OCI-LY7 (cell line): ENCODE measurements around the gene SIGLEC6. TPM values are rescaled to one million over a fixed set of nuclear protein-coding genes. Genes with fewer than 3 reads are reported as not detected.

Source experiments
- BruUV-seq: library from RNA; stranded (reverse); fragments of 400-500 nt; replicated peaks from 2 replicates; lab custom pipeline; 2021; lab: Mats Ljungman, UMichigan
- CTCF ChIA-PET: fragments of 300-600 bp; sonication (Branson Sonifier 250); formaldehyde crosslinking; loops from one replicate; lab custom pipeline; 2022; ENCODE audit warnings: antibody characterized with exemption; ENCODE audit not compliant: unreplicated experiment; lab: Charles Lee
- POLR2A ChIA-PET: fragments of 300-600 bp; sonication (Branson Sonifier 250); formaldehyde crosslinking; loops from one replicate; lab custom pipeline; 2022; ENCODE audit warnings: antibody characterized with exemption; lab: Charles Lee
- DNase-seq: peaks from one replicate; pipeline ENCODE4 v3.0.0-alpha.2; 2015; ENCODE audit warnings: low spot score
- H2AFZ ChIP-seq: fragments of 200-600 bp; sonication (generic), shearing (Covaris generic); 2 replicates; pipeline ENCODE4 v1.6.1; 2014; ENCODE audit warnings: mild to moderate bottlenecking, antibody characterized with exemption, low read length, moderate library complexity
- H3K27ac ChIP-seq: fragments of 200-600 bp; sonication (generic); 2 replicates; pipeline ENCODE4 v1.5.1; 2014; ENCODE audit warnings: mixed run types, low read depth, mild to moderate bottlenecking, moderate library complexity, low read length, inconsistent platforms; ENCODE audit not compliant: poor library complexity, severe bottlenecking
- H3K36me3 ChIP-seq: fragments of 200-600 bp; sonication (generic); 2 replicates; pipeline ENCODE4 v1.6.1; 2014; ENCODE audit warnings: mild to moderate bottlenecking, antibody characterized with exemption, low read length, moderate library complexity, mixed read lengths; ENCODE audit not compliant: insufficient read depth
- H3K4me1 ChIP-seq: fragments of 200-600 bp; sonication (generic); 2 replicates; pipeline ENCODE4 v1.5.1; 2014; ENCODE audit warnings: mild to moderate bottlenecking, low read length; ENCODE audit not compliant: insufficient read depth, poor library complexity, severe bottlenecking
- H3K4me2 ChIP-seq: fragments of 200-600 bp; sonication (generic); 2 replicates; pipeline ENCODE4 v1.6.1; 2014; ENCODE audit warnings: mild to moderate bottlenecking, low read length
- H3K4me3 ChIP-seq: fragments of 200-600 bp; sonication (generic); 2 replicates; pipeline ENCODE4 v1.5.1; 2014; ENCODE audit warnings: mild to moderate bottlenecking, low read depth, low read length; ENCODE audit not compliant: poor library complexity, severe bottlenecking
- H3K79me2 ChIP-seq: fragments of 200-600 bp; sonication (generic); 2 replicates; pipeline ENCODE4 v1.6.1; 2016; ENCODE audit warnings: low read depth, mild to moderate bottlenecking, low read length, moderate library complexity, mixed read lengths; ENCODE audit not compliant: insufficient read depth
- H3K9me2 ChIP-seq: fragments of 200-600 bp; sonication (generic); 2 replicates; pipeline ENCODE4 v1.6.1; 2016; ENCODE audit warnings: mild to moderate bottlenecking, low read length, mixed read lengths; ENCODE audit not compliant: insufficient read depth
- H3K9me3 ChIP-seq: fragments of 200-600 bp; sonication (generic); 2 replicates; pipeline ENCODE4 v1.6.1; 2014; ENCODE audit warnings: mild to moderate bottlenecking, mixed run types, low read length, mixed read lengths
- H4K20me1 ChIP-seq: fragments of 200-600 bp; sonication (generic); 2 replicates; pipeline ENCODE4 v1.6.1; 2014; ENCODE audit warnings: mild to moderate bottlenecking, antibody characterized with exemption, low read length, moderate library complexity, mixed read lengths; ENCODE audit not compliant: insufficient read depth
- CTCF ChIP-seq: fragments of 200-600 bp; sonication (generic); conservative IDR thresholded peaks from 2 replicates; pipeline ENCODE4 v1.5.1; 2014; ENCODE audit warnings: mild to moderate bottlenecking, antibody characterized with exemption, low read length, moderate library complexity, mixed read lengths
- EZH2phosphoT487 ChIP-seq: fragments of 200-600 bp; sonication (generic); IDR thresholded peaks from 2 replicates; pipeline ENCODE4 v1.6.1; 2018; ENCODE audit warnings: low read depth, borderline replicate concordance, mild to moderate bottlenecking, mixed run types, antibody characterized with exemption, low read length, moderate library complexity, mixed read lengths
- intact Hi-C: fragments of 100-400 bp; cut with micrococcal nuclease; formaldehyde crosslinking; loops from one replicate; pipeline ENCODE4 v1.10.0; 2022; ENCODE audit not compliant: unreplicated experiment
- total RNA-seq, 2 experiments: library from RNA; depleted of rRNA in 1 of 2; stranded (reverse); fragments of >200 nt in 1 of 2; shearing (Covaris generic) in 1 of 2; gene quantifications; 2 replicates each; pipeline ENCODE4 v1.2.3, GENCODE V29; 2014 to 2022

The SIGLEC6 gene
- total RNA-seq, 2 experiments from 2014 or later: not detected

- TF ChIP-seq CTCF (no peak), EZH2phosphoT487 (no peak)
- Histone ChIP-seq H4K20me1 (no peaks in the 10 kb centered on the region), H2AFZ (no peak overlapping the region), H3K36me3 (no peaks in the 10 kb centered on the region), H3K4me3 (no peak overlapping the region), H3K27ac (no peak overlapping the region), H3K9me3 (no peaks in the 10 kb centered on the region), H3K4me1 (no peaks in the 10 kb centered on the region), H3K4me2 (no peak overlapping the region), H3K79me2 (no peaks in the 10 kb centered on the region), H3K9me2 (no peaks in the 10 kb centered on the region)
- ChIA-PET POLR2A (no interaction called here), CTCF (no interaction called here)
- BruUV-seq: no TSS peak
- intact Hi-C loops: no loop called here
- no peak for DNase-seq
Observed at GRCh38 chr19:51520728-51521127, 10.7 kb downstream of the SIGLEC6 start.

- no peak overlapping the region for H3K4me3 ChIP-seq
- no peaks in the 10 kb centered on the region for H3K9me3 ChIP-seq
- H3K27ac ChIP-seq: no peak overlapping the region
- no peaks in the 10 kb centered on the region for H4K20me1 ChIP-seq
- H3K4me1 ChIP-seq: no peaks in the 10 kb centered on the region
- H3K4me2 ChIP-seq: no peak overlapping the region
- no peaks in the 10 kb centered on the region for H3K9me2 ChIP-seq
- no peaks in the 10 kb centered on the region for H3K79me2 ChIP-seq
- peak; percentile 66 for DNase-seq
- intact Hi-C loops: loop anchor here (5.0 kb wide), 1 partner anchor 142 kb away; no protein-coding TSS in a partner anchor
- H3K36me3 ChIP-seq: no peaks in the 10 kb centered on the region
- CTCF ChIA-PET: no interaction called here
- POLR2A ChIA-PET: no interaction called here
- peak; percentile 93 for TF ChIP-seq CTCF
- TF ChIP-seq EZH2phosphoT487: no peak
- H2AFZ ChIP-seq: no peak overlapping the region
- BruUV-seq: no TSS peak
Observed at GRCh38 chr19:51514866-51515481, 16.5 kb downstream of the SIGLEC6 start.

GRCh38 chr19:51513968-51514367 is 17.5 kb downstream of the SIGLEC6 start:
- H3K4me3 ChIP-seq: no peak overlapping the region
- intact Hi-C loops: no loop called here
- POLR2A ChIA-PET: no interaction called here
- no peaks in the 10 kb centered on the region for H3K9me2 ChIP-seq
- no peak overlapping the region for H3K4me2 ChIP-seq
- H3K4me1 ChIP-seq: no peaks in the 10 kb centered on the region
- H4K20me1 ChIP-seq: no peaks in the 10 kb centered on the region
- BruUV-seq: no TSS peak
- H3K27ac ChIP-seq: no peak overlapping the region
- no peak for DNase-seq
- no peaks in the 10 kb centered on the region for H3K79me2 ChIP-seq
- no peaks in the 10 kb centered on the region for H3K36me3 ChIP-seq
- no peaks in the 10 kb centered on the region for H3K9me3 ChIP-seq
- no peak for TF ChIP-seq EZH2phosphoT487
- TF ChIP-seq CTCF: no peak
- CTCF ChIA-PET: no interaction called here
- no peak overlapping the region for H2AFZ ChIP-seq
